Spinal cord (tissue), 10 donors: Measurements from ENCODE around the gene C3orf70. TPM values are rescaled to one million over a fixed set of nuclear protein-coding genes. Genes with fewer than 3 reads are reported as not detected.

ENCODE experiments used
- DNase-seq, 6 donors: peaks; one replicate each; pipeline versions ENCODE4 v3.0.0 to v3.0.0-alpha.2; 2013 to 2015; ENCODE audit warnings: low spot score in 6 of 6, low read depth in 4 of 6
- H3K27ac ChIP-seq: one replicate; pipeline ENCODE4 v1.5.1; 2013; ENCODE audit warnings: low read depth, low read length, control low read depth
- H3K27me3 ChIP-seq: one replicate; pipeline ENCODE4 v1.6.1; 2013; ENCODE audit warnings: low read length; ENCODE audit not compliant: control insufficient read depth, insufficient read depth
- H3K36me3 ChIP-seq: one replicate; pipeline ENCODE4 v1.6.1; 2013; ENCODE audit warnings: low read length; ENCODE audit not compliant: control insufficient read depth, insufficient read depth
- H3K4me1 ChIP-seq: one replicate; pipeline ENCODE4 v1.6.1; 2013; ENCODE audit warnings: low read length; ENCODE audit not compliant: control insufficient read depth, insufficient read depth
- H3K4me3 ChIP-seq: one replicate; pipeline ENCODE4 v1.5.1; 2013; ENCODE audit warnings: low read depth, low read length, control low read depth
- H3K9me3 ChIP-seq: one replicate; pipeline ENCODE4 v1.6.1; 2013; ENCODE audit warnings: low read length; ENCODE audit not compliant: control insufficient read depth, insufficient read depth
- WGBS: methylation state at CpG from one replicate; pipeline ENCODE4 v1.1.5; 2013; ENCODE audit warnings: missing lambda C conversion rate; ENCODE audit not compliant: insufficient coverage; 5-methylcytosine and 5-hydroxymethylcytosine counted together
- polyA plus RNA-seq, 2 donors: library from polyadenylated mRNA; unstranded; fragments of 120-200 nt; gene quantifications; one replicate each; pipeline ENCODE4 v1.2.1, GENCODE V29; 2013; ENCODE audit not compliant: insufficient read length in 2 of 2
- total RNA-seq, 2 donors: library from RNA; depleted of rRNA in 1 of 2; stranded (reverse); fragments of 120-200 nt in 1 of 2; fragments of >200 nt in 1 of 2; gene quantifications; one replicate each; pipeline versions ENCODE4 v1.2.3 to v1.2.4, GENCODE V29; 2013 to 2014
- donor health status: healthy.

The C3orf70 gene
- total and polyA plus RNA-seq, 4 donors: 26.4 to 55.0 (median 40.7) TPM

DNA sequence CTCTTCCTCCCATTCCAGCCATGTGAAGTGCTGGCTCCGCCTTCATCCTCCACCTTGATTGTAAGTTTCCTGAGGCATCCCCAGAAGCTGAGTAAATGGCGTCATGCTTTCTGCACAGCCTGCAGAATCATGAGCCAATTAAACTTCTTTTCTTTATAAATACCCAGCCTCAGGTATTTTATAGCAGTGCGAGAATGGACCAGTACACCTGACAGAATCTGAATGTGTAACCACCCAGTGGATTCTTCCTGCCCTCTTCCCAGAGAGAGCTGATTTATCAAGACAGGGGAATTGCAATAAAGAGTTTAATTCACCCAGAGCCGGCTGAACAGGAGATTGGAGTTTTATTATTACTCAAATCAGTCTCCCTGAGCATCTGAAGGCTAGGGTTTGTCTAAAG is 86.6 kb downstream of the C3orf70 start:
- no peak overlapping the region for H3K4me3 ChIP-seq
- H3K9me3 ChIP-seq: no peaks in the 10 kb centered on the region
- H3K36me3 ChIP-seq: no peaks in the 10 kb centered on the region
- no peaks in the 10 kb centered on the region for H3K27me3 ChIP-seq
- 100% methylated on average over 1 of the region's 4 CpGs for WGBS
- H3K27ac ChIP-seq: no peak overlapping the region
- peaks cover 18% of the 10 kb centered on the region for H3K4me1 ChIP-seq
- no peak for DNase-seq

DNA sequence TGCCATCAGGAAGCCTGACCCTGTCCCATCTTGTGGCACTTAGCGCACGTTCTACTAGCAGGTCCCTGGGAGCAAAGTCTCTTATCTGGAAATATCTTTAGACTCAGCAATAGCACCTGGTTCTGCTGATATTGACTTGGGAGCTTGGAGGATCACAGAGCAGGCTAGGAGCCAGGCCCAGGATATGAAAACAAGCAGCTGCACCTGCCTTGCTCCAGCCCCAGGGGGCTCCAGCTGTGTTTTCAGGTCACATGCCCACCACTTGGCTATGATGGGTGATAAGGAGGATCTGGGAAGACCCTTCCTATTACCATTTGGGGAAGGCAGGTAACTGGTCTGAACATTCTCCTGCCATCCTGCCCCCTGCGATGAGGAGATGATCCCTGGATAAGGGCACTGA is 87.8 kb downstream of the C3orf70 start:
- Histone ChIP-seq H3K36me3 (no peaks in the 10 kb centered on the region), H3K4me1 (peaks cover 8% of the 10 kb centered on the region), H3K9me3 (peaks cover 4% of the 10 kb centered on the region), H3K27me3 (no peaks in the 10 kb centered on the region), H3K4me3 (no peak overlapping the region), H3K27ac (no peak overlapping the region)
- 92% methylated on average over 2 of the region's 3 CpGs for WGBS
- DNase-seq: no peak

DNA sequence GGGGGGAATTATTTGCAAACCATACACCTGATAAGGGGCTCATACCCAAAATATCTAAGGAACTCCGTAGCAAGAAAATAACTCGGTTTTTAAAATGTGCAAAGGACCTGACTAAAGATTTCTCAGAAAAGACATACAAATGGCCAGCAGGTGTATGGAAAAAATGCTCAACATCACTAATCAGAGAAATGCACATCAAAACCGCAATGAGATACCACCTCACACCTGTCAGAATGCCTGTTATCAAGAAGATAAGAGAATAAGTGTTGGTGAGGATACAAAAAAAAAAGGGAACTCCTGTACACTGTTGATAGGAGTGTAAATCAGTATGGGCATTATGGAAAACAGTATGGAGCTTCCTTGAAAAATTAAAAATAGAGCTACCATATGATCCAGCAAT is 89.4 kb downstream of the C3orf70 start:
- WGBS: no CpG with 5 or more reads among the region's 3 CpGs
- H3K4me3 ChIP-seq: no peak overlapping the region
- peak in 2 of 6 donors; percentile 43 to 48 for DNase-seq

GRCh38 chr3:185062191-185062590 is 90.7 kb downstream of the C3orf70 start:
- H3K4me3 ChIP-seq: no peak overlapping the region
- H3K4me1 ChIP-seq: no peaks in the 10 kb centered on the region
- no peaks in the 10 kb centered on the region for H3K36me3 ChIP-seq
- H3K27ac ChIP-seq: no peak overlapping the region
- H3K27me3 ChIP-seq: no peaks in the 10 kb centered on the region
- peak in 1 of 6 donors; percentile 45 for DNase-seq
- peaks cover 4% of the 10 kb centered on the region for H3K9me3 ChIP-seq

More for the DNA sequence above, 89.4 kb downstream of the C3orf70 start:
- Histone ChIP-seq H3K27me3 (no peaks in the 10 kb centered on the region), H3K27ac (no peak overlapping the region), H3K9me3 (peaks cover 4% of the 10 kb centered on the region), H3K36me3 (no peaks in the 10 kb centered on the region), H3K4me1 (no peaks in the 10 kb centered on the region)

- DNase-seq: no peak
- WGBS: 92% methylated on average over 2 of the region's 2 CpGs
These were observed 92.2 kb downstream of the C3orf70 start for GRCh38 chr3:185060655-185061054.

GRCh38 chr3:185059766-185060165 is 93.1 kb downstream of the C3orf70 start:
- WGBS: 80% methylated on average over 1 of the region's 2 CpGs
- Histone ChIP-seq H3K4me3 (no peak overlapping the region), H3K4me1 (no peaks in the 10 kb centered on the region), H3K9me3 (peaks cover 4% of the 10 kb centered on the region), H3K36me3 (peaks cover 3% of the 10 kb centered on the region), H3K27ac (no peak overlapping the region), H3K27me3 (no peaks in the 10 kb centered on the region)
- no peak for DNase-seq

More at GRCh38 chr3:185060655-185061054, 92.2 kb downstream of the C3orf70 start:
- Histone ChIP-seq H3K27ac (no peak overlapping the region), H3K9me3 (peaks cover 4% of the 10 kb centered on the region), H3K36me3 (no peaks in the 10 kb centered on the region), H3K4me1 (no peaks in the 10 kb centered on the region), H3K27me3 (no peaks in the 10 kb centered on the region), H3K4me3 (no peak overlapping the region)

DNA sequence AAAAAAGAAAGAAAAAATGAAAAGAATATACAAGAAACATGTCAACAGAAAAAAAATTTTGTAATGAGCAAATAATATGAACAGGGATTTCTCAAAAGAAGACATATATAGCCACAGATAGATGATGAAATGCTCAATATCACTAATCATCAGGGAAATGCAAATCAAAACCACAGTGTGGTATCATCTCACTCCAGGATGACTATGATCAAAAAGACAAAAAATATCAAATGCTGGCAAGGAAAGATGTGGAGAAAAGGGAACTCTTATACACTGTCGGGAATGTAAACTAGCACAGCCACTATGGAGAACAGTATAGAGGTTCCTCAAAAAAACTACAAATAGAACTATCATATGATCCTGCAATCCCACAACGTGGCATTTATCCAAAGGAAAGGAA is 94.1 kb downstream of the C3orf70 start:
- peaks cover 4% of the 10 kb centered on the region for H3K9me3 ChIP-seq
- H3K4me3 ChIP-seq: no peak overlapping the region
- peaks cover 3% of the 10 kb centered on the region for H3K36me3 ChIP-seq
- no CpG with 5 or more reads among the region's 2 CpGs for WGBS
- DNase-seq: no peak
- H3K27ac ChIP-seq: no peak overlapping the region
- no peaks in the 10 kb centered on the region for H3K4me1 ChIP-seq
- no peaks in the 10 kb centered on the region for H3K27me3 ChIP-seq

DNA sequence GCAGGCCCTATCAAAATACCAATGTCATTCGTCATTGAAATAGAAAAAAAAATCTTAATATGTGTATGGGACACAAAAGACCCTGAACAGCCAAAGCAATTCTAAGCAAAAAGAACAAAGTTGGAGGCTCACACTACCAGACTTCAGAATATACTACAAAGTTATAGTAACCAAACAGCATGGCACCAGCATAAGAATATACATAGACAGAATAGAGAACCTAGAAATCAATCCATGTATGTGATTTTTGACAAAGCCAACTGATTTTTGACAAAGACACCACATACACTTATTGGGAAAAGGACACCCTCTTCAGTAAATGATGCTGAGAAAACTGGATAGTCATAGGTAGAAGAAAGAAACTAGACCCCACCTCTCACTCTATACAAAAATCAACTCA is 95.0 kb downstream of the C3orf70 start:
- no CpG with 5 or more reads among the region's 1 CpG for WGBS
- peaks cover 4% of the 10 kb centered on the region for H3K9me3 ChIP-seq

GRCh38 chr3:185056908-185057307 is 96.0 kb downstream of the C3orf70 start:
- H3K9me3 ChIP-seq: peaks cover 4% of the 10 kb centered on the region
- WGBS: no CpG with 5 or more reads among the region's 2 CpGs
- peaks cover 12% of the 10 kb centered on the region for H3K36me3 ChIP-seq
- H3K27ac ChIP-seq: no peak overlapping the region
- no peak for DNase-seq
- H3K27me3 ChIP-seq: no peaks in the 10 kb centered on the region
- H3K4me3 ChIP-seq: no peak overlapping the region
- no peaks in the 10 kb centered on the region for H3K4me1 ChIP-seq

More for the DNA sequence above, 95.0 kb downstream of the C3orf70 start:
- no peaks in the 10 kb centered on the region for H3K27me3 ChIP-seq
- DNase-seq: no peak
- no peak overlapping the region for H3K4me3 ChIP-seq
- H3K27ac ChIP-seq: no peak overlapping the region
- peaks cover 5% of the 10 kb centered on the region for H3K36me3 ChIP-seq
- no peaks in the 10 kb centered on the region for H3K4me1 ChIP-seq

- no peak for DNase-seq
- Histone ChIP-seq H3K27me3 (no peaks in the 10 kb centered on the region), H3K4me3 (no peak overlapping the region), H3K9me3 (no peaks in the 10 kb centered on the region), H3K27ac (no peak overlapping the region), H3K36me3 (peaks cover 37% of the 10 kb centered on the region), H3K4me1 (no peaks in the 10 kb centered on the region)
- WGBS: 85% methylated on average over 5 of the region's 6 CpGs
These were observed 100.2 kb downstream of the C3orf70 start for GRCh38 chr3:185052631-185053030.
